GM12878 (cell line): ENCODE measurements around the gene TPD52L2. TPM values are rescaled to one million over a fixed set of nuclear protein-coding genes. Genes with fewer than 3 reads are reported as not detected.

Source experiments
- ATAC-seq: fragments of 200-7000 bp; cut with Tn5 transposase; 3 replicates; pipeline ENCODE4 v1.9.1; 2020; ENCODE audit warnings: mild to moderate bottlenecking, moderate library complexity
- BruUV-seq: library from RNA; stranded (reverse); fragments of 400-500 nt; replicated peaks from 2 replicates; lab custom pipeline; 2021; lab: Mats Ljungman, UMichigan
- CTCF ChIA-PET: fragments of 300-600 bp; sonication (Branson Sonifier 250); formaldehyde crosslinking; extraction: SDS; loops from one replicate; lab custom pipeline; 2021; ENCODE audit warnings: inconsistent platforms; lab: Yijun Ruan, JAX
- POLR2A ChIA-PET: fragments of 350-600 bp; formaldehyde crosslinking; extraction: SDS; loops from one replicate; lab custom pipeline; 2021; ENCODE audit warnings: inconsistent platforms; lab: Charles Lee
- RAD21 ChIA-PET: fragments of 300-600 bp; sonication (Branson Sonifier 250); formaldehyde crosslinking; loops from one replicate; lab custom pipeline; 2023; ENCODE audit warnings: antibody characterized with exemption; ENCODE audit not compliant: unreplicated experiment; lab: Charles Lee
- SMC1A ChIA-PET: fragments of 300-600 bp; sonication (Branson Sonifier 250); formaldehyde crosslinking; loops from one replicate; lab custom pipeline; 2023; ENCODE audit not compliant: unreplicated experiment, uncharacterized antibody; lab: Charles Lee
- DNase-seq: peaks from one replicate; pipeline ENCODE4 v3.0.0-alpha.2; 2011; ENCODE audit warnings: low read depth, low spot score
- FAIRE-seq: peaks from 3 replicates; lab custom pipeline; 2011; peaks lifted over from hg19 to GRCh38; lab: Jason Lieb, UNC
- H2AFZ ChIP-seq: 2 replicates; pipeline ENCODE4 v1.6.0; 2011; ENCODE audit warnings: low read depth, low read length, control low read depth; ENCODE audit not compliant: control insufficient read depth
- H3K27ac ChIP-seq: 2 replicates; pipeline ENCODE4 v1.5.1; 2011; ENCODE audit warnings: control low read depth; ENCODE audit not compliant: control insufficient read depth, insufficient read depth
- H3K27me3 ChIP-seq, 2 experiments: replicated peaks in 1 of 2; 2 replicates each; pipeline versions ENCODE4 v1.6.0 to v1.6.1; 2011; ENCODE audit warnings: low read length in 1 of 2; ENCODE audit not compliant: control insufficient read depth in 2 of 2, insufficient read depth in 2 of 2
- H3K36me3 ChIP-seq, 2 experiments: 2 replicates each; pipeline ENCODE4 v1.5.1; 2011; ENCODE audit warnings: low read length in 1 of 2; ENCODE audit not compliant: control insufficient read depth in 2 of 2, insufficient read depth in 2 of 2
- H3K4me1 ChIP-seq: 2 replicates; pipeline ENCODE4 v1.6.1; 2011; ENCODE audit warnings: mild to moderate bottlenecking, low read length, moderate library complexity, mixed read lengths; ENCODE audit not compliant: control insufficient read depth, insufficient read depth
- H3K4me2 ChIP-seq: 2 replicates; pipeline ENCODE4 v1.6.0; 2011; ENCODE audit warnings: control low read depth; ENCODE audit not compliant: control insufficient read depth, insufficient read depth
- H3K4me3 ChIP-seq: fragments of 200-600 bp; sonication (generic); 2 replicates; pipeline ENCODE4 v1.5.1; 2016
- H3K79me2 ChIP-seq: 2 replicates; pipeline ENCODE4 v1.6.0; 2011; ENCODE audit warnings: low read length; ENCODE audit not compliant: control insufficient read depth, insufficient read depth
- H3K9ac ChIP-seq: 2 replicates; pipeline ENCODE4 v1.8.0; 2011; ENCODE audit warnings: low read length, control low read depth, mixed read lengths; ENCODE audit not compliant: control insufficient read depth, insufficient read depth
- H3K9me3 ChIP-seq: replicated peaks from 3 replicates; pipeline ENCODE4 v1.5.1; 2011; ENCODE audit warnings: mild to moderate bottlenecking, low read length; ENCODE audit not compliant: control insufficient read depth, insufficient read depth
- H4K20me1 ChIP-seq: 2 replicates; pipeline ENCODE4 v1.6.0; 2011; ENCODE audit not compliant: control insufficient read depth, insufficient read depth
- BCLAF1 ChIP-seq: fragments of 450-650 bp; IDR thresholded peaks from 2 replicates; pipeline ENCODE4 v1.6.1; 2017; ENCODE audit warnings: antibody characterized with exemption, mild to moderate bottlenecking, moderate library complexity
- CBFB ChIP-seq: IDR thresholded peaks from 2 replicates; pipeline ENCODE4 v1.6.1; 2016; ENCODE audit warnings: antibody characterized with exemption, low read depth
- CEBPB ChIP-seq, 2 experiments: fragments of 150-350 bp in 1 of 2; IDR thresholded peaks; 2 replicates each; pipeline ENCODE4 v1.6.1; 2012 to 2014; ENCODE audit warnings: low read depth in 2 of 2, low read length in 2 of 2, borderline replicate concordance in 1 of 2, inconsistent platforms in 1 of 2
- CREM ChIP-seq: IDR thresholded peaks from 2 replicates; pipeline ENCODE4 v1.6.1; 2014; ENCODE audit warnings: antibody characterized with exemption, low read depth
- E2F4 ChIP-seq: IDR thresholded peaks from 2 replicates; pipeline ENCODE4 v1.6.1; 2012; ENCODE audit warnings: low read depth, low read length, improper control_type of control experiment
- EZH2 ChIP-seq: IDR thresholded peaks from 2 replicates; pipeline ENCODE4 v1.6.1; 2012; ENCODE audit warnings: low read depth, mild to moderate bottlenecking, control low read depth, inconsistent platforms, low read length, borderline replicate concordance; ENCODE audit not compliant: control insufficient read depth
- IKZF2 ChIP-seq, 2 experiments: fragments of 450-650 bp; IDR thresholded peaks; 2 replicates each; pipeline ENCODE4 v1.6.1; 2017; ENCODE audit warnings: mild to moderate bottlenecking in 2 of 2, moderate library complexity in 2 of 2
- IRF5 ChIP-seq: fragments of 450-650 bp; IDR thresholded peaks from 2 replicates; pipeline ENCODE4 v1.6.1; 2017; ENCODE audit warnings: borderline replicate concordance
- NRF1 ChIP-seq: conservative IDR thresholded peaks from 2 replicates; pipeline ENCODE4 v1.6.1; 2011; ENCODE audit warnings: mild to moderate bottlenecking, low read depth, low read length, improper control_type of control experiment
- PML ChIP-seq: IDR thresholded peaks from 2 replicates; pipeline ENCODE4 v1.6.1; 2012; ENCODE audit warnings: low read length, inconsistent platforms
- RAD21 ChIP-seq: IDR thresholded peaks from 2 replicates; pipeline ENCODE4 v1.6.1; 2011; ENCODE audit warnings: mild to moderate bottlenecking, low read depth, low read length, moderate library complexity; ENCODE audit not compliant: insufficient read depth
- SP1 ChIP-seq: IDR thresholded peaks from one replicate; pipeline ENCODE4 v1.6.1; 2011; ENCODE audit warnings: low read depth, low read length
- ZNF24 ChIP-seq: fragments of 450-650 bp; IDR thresholded peaks from 2 replicates; pipeline ENCODE4 v1.6.1; 2017; ENCODE audit warnings: antibody characterized with exemption, mild to moderate bottlenecking
- WGBS: methylation state at CpG from one replicate; pipeline ENCODE4 v1.1.6; 2016; ENCODE audit warnings: low lambda C conversion rate; ENCODE audit not compliant: insufficient replicate concordance, insufficient coverage; ENCODE audit errors: missing lambda C conversion rate; 5-methylcytosine and 5-hydroxymethylcytosine counted together
- in situ Hi-C: fragments of 300-500 bp; cut with MboI; formaldehyde crosslinking; loops from 9 replicates; pipeline ENCODE4 v1.14.3; 2018; ENCODE audit warnings: mixed read lengths
- intact Hi-C: fragments of 100-400 bp; cut with micrococcal nuclease; formaldehyde crosslinking; loops from one replicate; pipeline ENCODE4 v1.14.2; 2022; ENCODE audit not compliant: unreplicated experiment
- polyA plus RNA-seq, 11 experiments: library from polyadenylated mRNA; depleted of rRNA in 4 of 11; unstranded in 6 of 11; stranded (reverse) in 5 of 11; fragments of >200 nt; fragmentation: Nextera tagmentation in 4 of 11; fragmentation: Illumina TruSeq in 1 of 11; extraction: Ambion mirVana in 4 of 11; extraction: Trizol in 1 of 11; gene quantifications; 1 replicate in 1 of 11; 2 replicates in 10 of 11; pipeline versions ENCODE4 v1.2.1 to v1.2.3, GENCODE V29; 2011 to 2016; ENCODE audit warnings: inconsistent platforms in 2 of 11, missing spikeins in 2 of 11, low read depth in 1 of 11
- total RNA-seq, 4 experiments: library from RNA; depleted of rRNA in 3 of 4; stranded (reverse); fragments of >200 nt in 3 of 4; fragmentation: Illumina TruSeq in 1 of 4; extraction: Trizol in 1 of 4; gene quantifications; 2 replicates each; pipeline versions ENCODE4 v1.2.1 to v1.2.3, GENCODE V29; 2013 to 2021

The TPD52L2 gene
- total and polyA plus RNA-seq, 10 of the 15 experiments (the other 5 are each of a cell fraction or from before 2014, with no cell fraction given): 1.6 to 71.0 (median 46.3) TPM

GRCh38 chr20:63863798-63864544 is 1.1 kb upstream of the TPD52L2 start:
- peaks cover 11% of the 10 kb centered on the region for H3K4me1 ChIP-seq
- peak; percentile 86 for DNase-seq
- peak overlapping the region; percentile 75 for H2AFZ ChIP-seq
- no peaks in the 10 kb centered on the region for H3K27me3 ChIP-seq
- peak; percentile 99 for FAIRE-seq
- no peaks in the 10 kb centered on the region for H3K9me3 ChIP-seq
- 1% methylated on average over 38 of the region's 38 CpGs for WGBS
- peak overlapping the region; percentile 96 for H3K4me3 ChIP-seq
- ChIA-PET CTCF (interaction anchor here (0.7 to 4.4 kb wide), 19 partner anchors 12 to 326 kb away, joined by 3 to 38 read pairs (median 4); partner anchors contain the start of genes ARFRP1, HELZ2, LIME1 and PTK6), RAD21 (interaction anchor here (0.8 to 3.2 kb wide), 16 partner anchors 14 to 326 kb away, joined by 3 to 18 read pairs (median 4); partner anchors contain the start of genes ARFRP1, PRPF6, PTK6 and RTEL1), SMC1A (interaction anchor here (1.1 to 3.5 kb wide), 6 partner anchors 9 to 326 kb away, joined by 4 to 19 read pairs (median 6); partner anchors contain the start of genes ARFRP1, PTK6 and ZGPAT), POLR2A (interaction anchor here (0.5 to 1.8 kb wide), 6 partner anchors 12 to 326 kb away, joined by 3 to 6 read pairs (median 4); partner anchors contain the start of gene PRPF6)
- H3K36me3 ChIP-seq: peaks cover 0 to 4% of the 10 kb centered on the region in 2 experiments; a peak in 3 of 4 replicates
- intact Hi-C loops (loop anchor here (1.0 to 10.0 kb wide), 5 partner anchors 77 to 326 kb away; partner anchors contain the start of genes ARFRP1 and LIME1), in situ Hi-C loops (no loop called here)
- peak; percentile 89 for ATAC-seq
- peaks cover 33% of the 10 kb centered on the region for H3K79me2 ChIP-seq
- BruUV-seq: TSS peak; percentile 84
- peak overlapping the region; percentile 90 for H3K27ac ChIP-seq
- peak overlapping the region; percentile 82 for H3K9ac ChIP-seq
- no peaks in the 10 kb centered on the region for H4K20me1 ChIP-seq
- H3K4me2 ChIP-seq: peak overlapping the region; percentile 100
- TF ChIP-seq CEBPB (IDR thresholded peaks at IDR 0.05; ENCODE audit: borderline replicate concordance in 1 of 2, low read depth in 2 of 2, low read length in 2 of 2) (no peak), PML (peak; percentile 43; the same call in 1 of the 2 replicates), IKZF2 (IDR thresholded peaks at IDR 0.05) (peak; percentile 91 to 92), EZH2 (no peak), IRF5 (no peak), E2F4 (no peak), BCLAF1 (no peak), CBFB (peak; percentile 64; the same call in 1 of the 2 replicates), NRF1 (peak; percentile 68), ZNF24 (peak; percentile 54; the same call in 1 of the 2 replicates), SP1 (no peak), CREM (no peak; the same call in 1 of the 2 replicates), RAD21 (peak; percentile 97)
